Activated gamma-delta T cell treated with Interleukin-2 at 50 U/mL for 16 hours (primary cell): Measurements from ENCODE around the gene ZSCAN30.

ENCODE experiments used
- DNase-seq: peaks from one replicate; pipeline ENCODE4 v3.0.0-alpha.2; 2020

ZSCAN30 gene

DNA sequence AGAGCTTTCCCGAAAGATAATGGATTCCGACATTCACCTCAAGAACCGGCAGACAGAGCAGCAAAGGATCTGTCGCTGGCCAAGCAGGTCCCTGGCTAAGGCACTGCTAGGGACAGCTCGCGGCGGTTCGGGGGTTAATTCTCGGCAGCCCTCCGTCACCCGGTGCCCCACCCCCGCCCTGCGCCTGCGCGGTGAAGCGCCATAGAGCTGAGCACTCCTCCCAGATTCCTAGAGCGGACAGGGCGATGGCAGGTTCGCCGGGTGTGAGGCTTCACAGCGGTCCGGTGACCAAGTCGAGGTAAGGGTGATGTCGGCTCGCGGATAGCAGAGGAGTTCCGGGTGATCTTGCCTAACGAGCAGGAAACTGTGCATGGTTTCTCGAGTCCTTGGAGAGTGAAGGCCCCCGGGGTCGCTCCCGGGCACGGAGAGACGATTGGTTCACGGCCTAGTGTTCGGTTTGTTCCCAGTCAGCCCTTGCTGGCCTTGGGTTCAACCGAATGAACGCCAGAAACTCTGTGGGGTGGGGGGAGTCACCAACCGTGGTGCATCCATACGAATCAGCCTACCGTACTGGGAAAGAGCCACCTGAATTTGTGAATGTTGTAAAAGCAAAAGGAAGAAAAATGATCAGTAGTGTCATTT, at the start of gene ZSCAN30:
TSS of gene ZSCAN30 (minus strand) at position 136 of the 642 bp plus-strand sequence. CDS start 25,877 bp downstream, outside the sequence.
- DNase-seq = peak; percentile 94

DNA sequence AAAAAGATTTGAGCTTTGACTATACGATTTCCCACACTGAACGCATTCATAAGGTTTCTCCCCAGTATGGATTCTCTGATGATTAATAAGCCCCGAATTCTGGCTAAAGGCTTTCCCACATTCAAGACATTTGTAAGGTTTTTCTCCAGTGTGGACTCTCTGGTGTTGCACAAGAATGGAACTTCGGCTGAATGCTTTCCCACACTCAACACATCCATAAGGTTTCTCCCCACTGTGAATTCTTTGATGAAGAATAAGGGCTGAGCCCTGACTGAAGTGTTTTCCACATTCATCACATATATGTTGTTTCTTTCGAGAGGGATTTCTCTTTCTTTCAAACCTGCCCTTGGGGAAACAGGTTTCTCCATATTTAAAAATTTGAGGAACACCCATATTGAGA, 47.3 kb upstream of the ZSCAN30 start:
- no peak for DNase-seq

DNA sequence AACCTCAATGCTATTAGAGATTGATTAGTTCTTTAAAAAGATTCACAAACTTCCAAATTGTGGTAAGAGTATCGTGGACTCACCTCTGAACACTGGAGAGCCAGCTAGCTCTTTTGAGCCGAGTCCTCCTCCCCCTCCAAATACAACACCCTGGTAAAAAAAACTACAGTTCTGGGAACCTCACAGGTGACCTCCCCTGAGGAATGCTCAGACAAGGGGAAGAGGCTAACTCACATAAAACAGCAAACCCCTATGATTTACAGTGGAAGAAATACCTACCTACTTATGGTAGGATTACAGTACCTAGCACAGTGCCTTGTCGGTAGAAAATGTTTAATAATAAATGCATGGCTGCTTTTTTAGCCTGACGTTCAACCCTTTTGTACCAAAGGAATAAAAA, 45.8 kb upstream of the ZSCAN30 start:
- DNase-seq = no peak

DNA sequence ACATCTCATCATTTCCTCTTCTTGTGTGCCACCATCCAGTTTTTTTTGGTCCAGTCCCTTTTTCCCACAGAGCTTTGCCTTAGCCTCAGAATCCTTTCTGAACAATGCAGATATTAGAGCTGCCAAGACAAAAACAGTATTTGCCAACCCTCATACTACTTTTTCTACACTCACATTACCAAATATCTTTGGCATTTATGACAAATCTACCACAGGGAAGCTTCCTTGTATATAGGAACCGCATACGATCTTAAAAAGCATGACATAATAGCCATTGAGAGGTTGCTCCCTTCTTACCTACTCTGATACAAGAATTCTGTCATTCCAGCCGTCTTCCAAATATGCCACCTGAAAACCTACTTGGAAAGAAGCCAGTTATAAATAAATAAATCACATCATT, 44.8 kb upstream of the ZSCAN30 start:
- no peak for DNase-seq

- no peak for DNase-seq
These were observed 44.2 kb upstream of the ZSCAN30 start for GRCh38 chr18:35334212-35334611.

DNA sequence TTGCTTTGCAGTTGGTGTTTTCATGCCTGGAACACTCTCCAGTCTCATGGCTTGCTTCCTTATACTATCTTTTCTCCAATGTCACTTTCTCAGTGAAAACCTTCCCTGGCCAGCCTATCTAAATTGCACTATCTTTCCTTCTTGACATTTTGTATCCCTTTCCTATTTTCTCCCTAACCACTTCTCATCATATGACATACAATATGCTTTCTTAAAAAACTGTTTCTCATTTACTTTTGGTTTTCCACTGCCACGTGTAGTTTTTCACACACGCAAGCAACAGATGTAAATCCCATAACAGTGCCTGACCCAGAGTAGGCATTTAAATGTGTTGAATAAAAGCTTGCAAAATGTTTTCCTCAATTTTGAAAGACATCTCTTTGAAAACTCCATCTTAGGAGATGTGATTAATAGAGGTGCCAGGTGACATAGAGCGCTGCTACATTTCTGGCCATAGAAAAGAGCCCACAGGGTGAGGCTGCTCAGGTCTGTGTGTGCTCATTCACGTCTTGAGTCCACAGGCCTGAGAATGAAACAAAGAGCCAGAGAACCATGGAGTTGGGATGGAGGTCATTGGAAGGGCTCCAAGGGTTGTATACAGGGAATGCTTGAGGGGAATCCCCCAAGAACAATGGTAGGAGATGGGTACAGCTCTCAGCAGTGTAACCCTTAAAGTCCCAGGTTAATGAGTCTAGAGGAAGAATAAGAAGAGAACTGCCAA, 41.5 kb upstream of the ZSCAN30 start:
- no peak for DNase-seq

GRCh38 chr18:35328868-35329267, 38.8 kb upstream of the ZSCAN30 start:
- DNase-seq = no peak

DNA sequence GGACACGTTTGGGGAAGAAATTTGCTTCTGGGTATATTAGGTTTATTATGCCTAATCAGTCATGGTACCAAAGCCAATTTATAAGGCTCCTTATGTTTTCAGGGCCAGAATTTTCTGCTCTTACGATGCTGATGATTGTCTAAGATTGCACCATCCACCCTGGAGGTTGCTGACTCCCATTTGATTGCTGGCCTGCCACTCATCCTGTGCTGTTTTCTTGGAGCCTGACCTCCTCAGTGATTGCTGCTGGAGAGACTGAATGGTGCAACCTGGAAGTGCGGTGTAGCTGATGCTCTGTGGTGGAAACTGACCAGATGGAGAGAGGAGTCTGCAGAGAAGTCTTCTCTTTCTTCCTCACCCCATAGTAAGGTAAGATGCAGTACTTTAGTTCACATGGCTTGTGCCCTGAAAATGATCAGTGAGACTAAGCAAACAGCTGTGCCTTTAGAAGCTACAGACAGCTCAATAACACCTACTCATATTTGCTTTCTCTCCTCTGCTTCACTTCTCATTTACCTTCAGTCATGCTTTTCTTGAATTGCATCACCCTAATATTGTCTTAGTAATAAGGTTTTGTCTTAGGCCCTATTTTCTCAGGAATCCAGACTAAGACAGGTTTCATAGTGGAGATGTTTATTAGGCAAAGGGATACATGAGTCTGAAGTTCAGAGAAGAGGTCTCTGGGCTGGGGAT, 36.8 kb upstream of the ZSCAN30 start:
- no peak for DNase-seq

DNA sequence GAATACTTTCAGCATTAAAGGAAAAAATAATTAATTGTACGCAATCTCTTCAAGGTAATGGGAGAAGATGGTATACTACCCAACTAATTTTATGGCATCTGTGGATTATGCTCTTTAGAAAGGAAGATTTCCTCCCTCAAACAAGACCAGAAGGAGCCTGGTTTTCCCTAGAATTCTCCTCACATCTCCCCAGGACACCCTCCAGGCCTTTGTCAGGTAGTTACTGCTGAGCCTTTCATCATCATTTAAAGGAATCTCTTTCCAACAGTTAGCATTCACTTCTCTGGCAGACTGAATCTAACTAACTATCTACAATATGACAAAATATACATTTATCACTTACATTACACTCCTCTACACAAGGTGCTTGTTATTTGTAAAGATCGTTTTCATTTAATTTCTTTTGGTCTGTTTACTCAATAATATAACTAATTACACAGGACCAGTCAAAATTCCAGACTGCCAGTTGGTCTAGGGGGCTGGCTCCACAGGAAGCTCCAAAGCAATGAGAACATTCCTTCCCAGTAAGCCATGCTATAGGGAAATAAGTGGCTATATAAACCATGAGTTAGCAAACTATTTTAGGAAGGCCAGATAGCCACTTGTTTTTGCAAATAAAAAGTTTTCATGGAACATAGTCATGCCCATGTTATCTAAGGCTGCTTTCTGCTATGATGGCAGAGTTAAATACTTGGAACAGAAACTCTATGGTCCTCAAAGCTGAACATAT, 35.1 kb upstream of the ZSCAN30 start:
- no peak for DNase-seq

GRCh38 chr18:35322486-35323458, 32.7 kb upstream of the ZSCAN30 start:
- no peak for DNase-seq

DNA sequence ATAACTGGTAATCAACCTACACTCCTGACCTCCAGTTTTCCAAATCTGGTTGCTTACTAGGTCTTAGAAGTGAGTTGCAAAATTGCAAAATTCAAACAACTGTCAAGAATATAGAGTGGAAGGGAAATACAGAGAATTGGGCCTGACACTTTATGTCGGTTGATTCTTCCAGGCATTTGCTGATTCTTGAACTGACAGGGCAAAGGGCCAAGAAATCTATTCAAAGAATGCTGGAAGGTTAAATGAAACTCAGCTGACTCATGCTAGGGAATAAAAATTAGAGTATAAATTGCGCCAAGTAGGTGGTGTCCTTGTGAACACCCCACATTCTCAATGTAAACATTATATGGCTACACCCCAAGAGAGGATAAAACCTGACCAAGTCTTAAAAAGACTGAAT, 21.5 kb upstream of the ZSCAN30 start:
- DNase-seq = no peak

DNA sequence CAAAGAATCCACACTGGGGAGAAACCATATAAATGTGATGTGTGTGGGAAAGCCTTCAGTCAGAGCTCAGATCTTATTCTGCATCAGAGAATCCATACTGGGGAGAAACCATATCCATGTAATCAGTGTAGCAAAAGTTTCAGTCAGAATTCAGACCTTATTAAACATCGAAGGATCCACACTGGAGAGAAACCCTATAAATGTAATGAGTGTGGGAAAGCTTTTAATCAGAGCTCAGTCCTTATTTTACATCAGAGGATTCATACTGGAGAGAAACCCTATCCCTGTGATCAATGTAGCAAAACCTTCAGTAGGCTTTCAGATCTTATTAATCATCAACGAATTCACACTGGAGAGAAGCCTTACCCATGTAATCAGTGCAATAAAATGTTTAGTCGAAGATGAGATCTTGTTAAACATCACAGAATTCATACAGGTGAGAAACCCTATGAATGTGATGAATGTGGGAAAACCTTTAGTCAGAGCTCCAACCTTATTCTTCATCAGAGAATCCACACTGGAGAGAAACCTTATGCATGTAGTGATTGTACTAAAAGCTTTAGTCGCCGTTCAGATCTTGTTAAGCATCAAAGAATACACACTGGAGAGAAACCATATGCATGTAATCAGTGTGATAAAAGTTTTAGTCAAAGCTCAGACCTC, 16.7 kb upstream of the ZSCAN30 start:
- DNase-seq = no peak

- DNase-seq = no peak
These were observed 13.6 kb upstream of the ZSCAN30 start for GRCh38 chr18:35303610-35304009.

- DNase-seq = no peak
These were observed 6.0 kb upstream of the ZSCAN30 start for GRCh38 chr18:35296060-35296459.

DNA sequence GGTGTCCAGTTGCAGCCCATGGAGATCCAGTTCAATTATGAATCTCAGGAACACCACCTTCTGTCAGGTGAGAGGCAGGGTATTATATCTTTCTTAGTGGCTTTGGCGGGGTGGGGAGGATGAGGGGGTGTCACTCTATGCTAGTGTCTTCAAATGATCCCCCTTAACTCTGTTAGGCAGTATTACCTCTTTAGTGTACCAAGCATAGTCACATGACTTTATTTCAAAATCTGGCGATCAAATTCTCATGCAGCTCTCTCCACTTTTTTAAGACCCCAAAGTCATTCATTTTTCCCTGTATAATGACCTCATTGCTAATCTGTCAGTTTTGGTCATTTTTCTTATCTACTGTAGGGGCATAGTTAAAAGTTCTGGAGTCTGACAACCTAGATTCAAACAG, 1.1 kb upstream of the ZSCAN30 start:
- no peak for DNase-seq

- DNase-seq = peak; percentile 17
These were observed 319 bp downstream of the ZSCAN30 start for GRCh38 chr18:35289727-35290093.

DNA sequence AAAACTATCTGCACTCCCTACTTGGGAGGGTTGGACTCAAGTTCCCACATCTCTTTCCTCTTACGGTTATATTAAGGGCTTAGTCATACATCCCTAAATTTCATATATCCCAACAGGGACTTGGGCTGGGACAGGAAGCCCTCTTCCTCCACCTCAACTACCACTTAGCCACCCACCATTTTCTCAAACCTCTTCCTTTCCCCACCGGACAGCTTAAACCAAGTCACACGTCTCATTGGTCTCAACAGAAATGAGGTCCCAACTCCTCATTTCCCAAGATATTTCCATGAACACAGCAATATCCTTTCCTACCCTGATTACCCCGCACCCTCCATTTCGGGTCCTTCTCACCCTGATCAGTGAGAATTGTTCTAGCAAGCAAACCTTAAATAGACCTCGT, 736 bp downstream of the ZSCAN30 start:
- DNase-seq = no peak

- DNase-seq = no peak
These were observed 5.2 kb downstream of the ZSCAN30 start for GRCh38 chr18:35284841-35285240.

DNA sequence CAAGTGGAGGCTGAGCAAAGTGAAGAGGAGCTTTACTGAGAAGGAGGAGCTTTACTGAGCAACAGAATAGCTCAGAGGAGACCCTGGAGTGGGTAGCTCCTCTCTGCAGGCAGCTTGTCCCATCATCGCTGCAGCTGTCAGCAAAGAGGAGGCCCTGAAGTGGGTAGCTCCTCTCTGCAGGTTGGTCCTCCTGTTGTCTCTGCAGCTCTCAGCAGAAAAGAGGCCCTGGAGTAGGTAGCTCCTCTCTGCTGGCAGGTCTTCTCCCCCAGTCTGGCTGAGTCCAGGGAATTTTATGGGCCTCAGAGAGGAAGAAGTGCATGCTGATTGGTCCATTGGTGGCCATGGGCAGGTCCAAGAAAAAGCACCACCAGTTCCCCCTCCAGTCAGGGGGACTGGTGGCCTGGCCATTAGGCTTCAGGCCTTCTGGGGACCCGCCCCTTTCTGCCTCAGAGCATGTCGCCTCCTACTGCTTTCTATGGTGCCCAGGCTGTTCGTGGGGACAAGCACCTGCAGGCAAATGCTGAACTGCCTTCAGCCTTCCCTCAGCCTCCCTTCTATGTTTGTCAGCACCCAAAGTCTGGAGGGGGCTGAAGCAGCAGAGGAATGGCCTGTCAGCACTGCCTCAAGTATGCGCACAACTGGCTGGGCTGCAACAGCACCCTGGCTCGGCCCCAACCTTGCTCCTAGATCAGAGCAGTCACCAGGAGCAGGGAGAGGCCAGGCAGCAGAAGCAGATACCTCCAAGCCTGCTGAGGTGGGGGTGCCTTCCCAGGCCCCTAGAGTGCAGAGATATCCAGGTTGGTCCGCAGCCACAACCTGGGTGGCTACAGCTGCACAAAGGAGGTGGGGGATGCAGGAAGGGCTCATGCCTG, 5.9 kb downstream of the ZSCAN30 start:
- no peak for DNase-seq

DNA sequence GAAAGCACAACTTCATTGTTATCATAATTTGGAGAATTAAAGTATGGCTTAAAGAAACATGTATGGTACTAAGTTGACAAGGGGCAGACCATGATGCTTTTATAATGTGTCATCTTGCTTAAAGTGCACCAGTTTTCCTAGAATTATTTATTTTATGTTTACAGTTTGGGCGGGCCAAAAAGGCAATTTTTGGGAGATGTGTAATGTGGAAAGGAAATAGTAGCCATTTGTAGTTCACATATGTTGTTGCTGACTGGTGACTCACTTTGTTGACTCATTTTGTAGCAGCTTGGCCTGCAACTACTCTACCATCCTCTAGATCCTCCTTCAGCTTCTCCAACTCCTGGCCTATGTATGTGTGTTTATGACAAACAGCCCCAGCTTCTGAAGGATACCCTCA, 7.7 kb downstream of the ZSCAN30 start:
- DNase-seq = no peak

GRCh38 chr18:35278969-35279368, 11.1 kb downstream of the ZSCAN30 start:
- no peak for DNase-seq
